Upper lobe of right lung (tissue), 1 donor: ENCODE data around the gene ENAH. TPM values are rescaled to one million over a fixed set of nuclear protein-coding genes. Genes with fewer than 3 reads are reported as not detected.

Experiments
- ATAC-seq: fragments of 200-7000 bp; cut with Tn5 transposase; one replicate; pipeline ENCODE4 v1.9.1; 2020; ENCODE audit warnings: mild to moderate bottlenecking, moderate library complexity
- DNase-seq: peaks from one replicate; pipeline ENCODE4 v3.0.0-alpha.2; 2020
- H3K27ac ChIP-seq: fragments of 200-600 bp; one replicate; pipeline ENCODE4 v1.8.0; 2022
- H3K27me3 ChIP-seq: fragments of 200-600 bp; one replicate; pipeline ENCODE4 v1.8.0; 2022; ENCODE audit warnings: mild to moderate bottlenecking
- H3K36me3 ChIP-seq: fragments of 200-600 bp; one replicate; pipeline ENCODE4 v1.8.0; 2022
- H3K4me1 ChIP-seq: fragments of 200-600 bp; one replicate; pipeline ENCODE4 v1.8.0; 2022
- H3K4me3 ChIP-seq: fragments of 200-600 bp; one replicate; pipeline ENCODE4 v1.8.0; 2022; ENCODE audit warnings: mild to moderate bottlenecking
- H3K9me3 ChIP-seq: fragments of 200-600 bp; one replicate; pipeline ENCODE4 v1.8.0; 2022
- intact Hi-C: fragments of 100-400 bp; cut with DNase I; formaldehyde crosslinking; loops from one replicate; pipeline ENCODE4 v1.11.0; 2022
- total RNA-seq: library from RNA; stranded (reverse); fragmentation: NEBNext Ultra II Directional; extraction: Animal tissue kit (Norgen Biotek cat#: 25700); gene quantifications from one replicate; pipeline ENCODE4 v1.2.1, GENCODE V29; 2021
- TF ChIP-seq, protein P1 (sequence below): fragments of 200-600 bp; IDR thresholded peaks from one replicate; pipeline ENCODE4 v1.8.0; 2022; ENCODE audit warnings: antibody characterized with exemption
- donor health status: DM: no; HTN: yes; CAD: no; lungs with severe emphysema.

The ENAH gene
- total RNA-seq, 1 donor from 2014 or later: 67.4 TPM

DNA sequence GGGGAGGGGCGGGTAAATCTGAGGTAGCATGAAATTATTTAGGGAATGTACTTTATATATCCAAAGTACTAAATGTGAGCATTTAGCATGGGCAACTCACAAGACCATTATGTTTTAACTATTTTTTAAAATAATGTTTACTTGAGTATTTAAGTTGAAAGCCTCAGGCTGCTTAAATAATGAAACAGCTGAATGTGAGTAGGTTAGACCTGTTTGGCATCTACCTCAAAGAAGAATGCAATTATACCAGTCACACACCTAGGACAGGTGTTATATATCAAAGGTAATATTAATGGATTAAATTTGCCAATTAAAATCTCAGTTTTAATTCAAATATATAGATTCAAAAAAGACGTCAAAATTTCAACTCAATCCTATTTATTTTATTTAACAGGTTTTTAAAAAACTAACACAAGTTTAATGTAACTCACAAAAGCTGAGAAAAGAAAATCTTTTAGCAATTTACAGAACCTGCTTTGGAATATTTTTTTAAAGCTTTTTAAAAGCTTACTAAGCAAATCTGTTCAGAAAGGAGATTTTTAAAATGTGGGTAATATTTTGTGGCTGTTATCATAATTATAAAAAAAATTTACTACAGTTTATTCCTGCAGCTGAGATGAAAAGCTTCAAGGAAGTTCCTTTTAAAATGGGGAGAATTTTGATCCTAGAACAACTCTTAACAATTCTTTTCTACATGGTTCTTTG is 120.5 kb downstream of the ENAH start:
- H3K9me3 ChIP-seq: no peaks in the 10 kb centered on the region
- H3K27me3 ChIP-seq: no peaks in the 10 kb centered on the region
- H3K4me3 ChIP-seq: no peak overlapping the region
- DNase-seq (no peak), ATAC-seq (no peak)
- no peak overlapping the region for H3K27ac ChIP-seq
- TF ChIP-seq, protein P1, sequence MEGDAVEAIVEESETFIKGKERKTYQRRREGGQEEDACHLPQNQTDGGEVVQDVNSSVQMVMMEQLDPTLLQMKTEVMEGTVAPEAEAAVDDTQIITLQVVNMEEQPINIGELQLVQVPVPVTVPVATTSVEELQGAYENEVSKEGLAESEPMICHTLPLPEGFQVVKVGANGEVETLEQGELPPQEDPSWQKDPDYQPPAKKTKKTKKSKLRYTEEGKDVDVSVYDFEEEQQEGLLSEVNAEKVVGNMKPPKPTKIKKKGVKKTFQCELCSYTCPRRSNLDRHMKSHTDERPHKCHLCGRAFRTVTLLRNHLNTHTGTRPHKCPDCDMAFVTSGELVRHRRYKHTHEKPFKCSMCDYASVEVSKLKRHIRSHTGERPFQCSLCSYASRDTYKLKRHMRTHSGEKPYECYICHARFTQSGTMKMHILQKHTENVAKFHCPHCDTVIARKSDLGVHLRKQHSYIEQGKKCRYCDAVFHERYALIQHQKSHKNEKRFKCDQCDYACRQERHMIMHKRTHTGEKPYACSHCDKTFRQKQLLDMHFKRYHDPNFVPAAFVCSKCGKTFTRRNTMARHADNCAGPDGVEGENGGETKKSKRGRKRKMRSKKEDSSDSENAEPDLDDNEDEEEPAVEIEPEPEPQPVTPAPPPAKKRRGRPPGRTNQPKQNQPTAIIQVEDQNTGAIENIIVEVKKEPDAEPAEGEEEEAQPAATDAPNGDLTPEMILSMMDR: no peak
- H3K36me3 ChIP-seq: no peaks in the 10 kb centered on the region
- no peaks in the 10 kb centered on the region for H3K4me1 ChIP-seq
- intact Hi-C loops: no loop called here

DNA sequence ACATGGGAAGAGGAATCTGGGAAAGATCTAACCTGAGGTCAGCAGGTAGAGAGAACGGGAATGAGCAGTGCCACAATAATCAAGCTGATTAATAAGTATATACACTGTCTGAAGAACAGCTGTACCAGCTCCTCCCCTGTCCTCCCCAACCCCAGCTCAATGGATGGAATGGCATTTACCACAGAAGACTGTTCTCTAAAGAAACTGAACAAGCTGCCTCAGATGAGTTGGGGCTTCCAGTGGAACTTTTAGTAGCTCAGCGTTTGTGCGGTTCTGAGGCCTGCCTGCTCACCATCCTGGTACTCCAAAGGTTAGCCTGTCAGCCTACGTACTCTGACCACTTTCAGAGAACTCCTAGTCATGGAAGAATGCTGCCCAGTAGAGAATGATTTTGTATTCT is 123.2 kb downstream of the ENAH start:
- TF ChIP-seq, protein P1: no peak
- DNase-seq (no peak), ATAC-seq (no peak)
- H3K4me1 ChIP-seq: no peaks in the 10 kb centered on the region
- H3K9me3 ChIP-seq: no peaks in the 10 kb centered on the region
- H3K36me3 ChIP-seq: no peaks in the 10 kb centered on the region
- H3K27ac ChIP-seq: no peak overlapping the region
- no peaks in the 10 kb centered on the region for H3K27me3 ChIP-seq
- intact Hi-C loops: no loop called here
- no peak overlapping the region for H3K4me3 ChIP-seq

DNA sequence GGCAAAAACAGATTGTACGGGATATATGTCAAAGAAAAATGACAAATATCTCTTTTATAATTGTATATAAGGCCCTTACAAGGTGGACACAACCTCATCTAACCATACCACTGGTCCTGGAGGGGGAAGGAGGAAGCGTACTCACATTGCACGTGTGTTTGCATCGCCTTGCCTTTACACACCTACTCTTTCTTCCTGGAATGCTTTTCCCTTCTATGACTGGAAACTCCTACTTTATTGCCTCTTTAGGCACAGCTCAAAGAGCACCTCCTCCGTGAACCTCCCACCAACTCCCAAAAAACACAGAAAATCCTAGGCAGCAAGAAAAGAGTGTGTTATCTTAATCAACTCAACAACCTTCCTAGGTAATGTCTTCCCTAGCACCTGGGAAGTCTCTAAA is 125.3 kb downstream of the ENAH start:
- intact Hi-C loops: no loop called here
- no peak overlapping the region for H3K27ac ChIP-seq
- no peak for ATAC-seq

DNA sequence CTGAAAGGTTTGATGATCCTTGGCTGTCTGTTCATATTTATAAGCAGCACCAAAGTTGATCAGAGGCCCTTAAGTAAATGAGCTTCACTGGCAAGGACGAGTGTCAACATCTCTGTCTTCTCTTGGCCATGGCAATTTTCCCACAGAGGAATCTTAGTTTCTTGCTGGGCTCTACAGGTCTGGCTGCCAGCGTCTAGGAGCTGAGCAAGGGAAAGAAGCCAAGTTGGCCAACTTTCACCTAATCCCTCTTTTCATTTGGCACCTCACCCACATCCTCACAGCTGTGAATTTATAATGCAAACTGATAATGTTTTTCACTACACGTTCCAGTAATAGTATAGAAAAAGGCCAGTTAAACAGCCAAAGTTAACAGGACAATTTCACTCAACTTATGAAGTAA is 126.0 kb downstream of the ENAH start:
- intact Hi-C loops: no loop called here
- H3K4me3 ChIP-seq: no peak overlapping the region
- H3K27ac ChIP-seq: no peak overlapping the region
- ATAC-seq (no peak), DNase-seq (no peak)
- H3K27me3 ChIP-seq: no peaks in the 10 kb centered on the region
- H3K9me3 ChIP-seq: no peaks in the 10 kb centered on the region
- TF ChIP-seq, protein P1: no peak
- H3K36me3 ChIP-seq: no peaks in the 10 kb centered on the region
- H3K4me1 ChIP-seq: no peaks in the 10 kb centered on the region

More for the DNA sequence above, 125.3 kb downstream of the ENAH start:
- no peak overlapping the region for H3K4me3 ChIP-seq
- TF ChIP-seq, protein P1: no peak
- no peaks in the 10 kb centered on the region for H3K4me1 ChIP-seq
- no peaks in the 10 kb centered on the region for H3K36me3 ChIP-seq
- H3K9me3 ChIP-seq: no peaks in the 10 kb centered on the region
- no peak for DNase-seq
- H3K27me3 ChIP-seq: no peaks in the 10 kb centered on the region

DNA sequence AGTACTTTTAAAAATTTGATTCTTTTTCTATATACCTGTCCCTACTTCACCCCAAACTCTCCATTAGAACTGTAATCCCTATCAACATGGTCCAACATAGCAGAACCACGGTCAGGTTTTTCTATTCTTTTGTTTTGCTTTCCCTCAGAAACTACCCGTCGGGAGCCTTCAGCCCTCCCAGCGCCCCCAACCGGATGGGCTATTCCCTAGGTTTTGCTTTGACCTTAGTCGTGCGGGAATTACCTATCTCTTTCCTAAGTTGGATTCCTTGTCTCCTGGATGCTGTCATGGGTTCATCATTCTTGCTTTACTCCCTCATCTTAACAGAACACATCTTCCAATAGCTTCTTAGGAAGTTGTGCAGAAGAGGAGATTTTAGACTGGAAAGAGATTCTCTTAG is 127.5 kb downstream of the ENAH start:
- DNase-seq (no peak), ATAC-seq (no peak)
- TF ChIP-seq, protein P1: no peak
- no peak overlapping the region for H3K27ac ChIP-seq
- H3K4me3 ChIP-seq: no peak overlapping the region
- H3K9me3 ChIP-seq: no peaks in the 10 kb centered on the region
- H3K4me1 ChIP-seq: no peaks in the 10 kb centered on the region
- H3K36me3 ChIP-seq: no peaks in the 10 kb centered on the region
- H3K27me3 ChIP-seq: no peaks in the 10 kb centered on the region
- intact Hi-C loops: no loop called here

DNA sequence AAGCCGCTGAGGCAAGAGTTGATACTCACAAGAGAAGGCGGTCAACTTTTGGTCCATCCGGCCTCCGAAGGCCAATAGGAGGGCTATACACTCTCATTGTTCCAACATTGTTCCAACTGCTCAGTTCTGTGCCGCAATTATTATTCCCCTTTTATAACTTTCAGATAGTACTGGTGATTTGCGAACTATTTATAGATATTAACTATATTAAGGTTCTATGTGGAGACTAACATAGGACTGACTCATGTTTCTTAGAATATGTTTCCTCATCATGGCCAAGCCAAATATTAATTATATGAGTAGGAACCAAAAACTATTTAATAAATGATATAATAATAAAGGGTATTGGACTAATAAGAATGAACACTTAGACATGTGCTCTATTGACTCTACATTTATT is 128.4 kb downstream of the ENAH start:
- H3K4me3 ChIP-seq: no peak overlapping the region
- no peak overlapping the region for H3K27ac ChIP-seq
- ATAC-seq: no peak
- no peak for DNase-seq
- TF ChIP-seq, protein P1: no peak
- no peaks in the 10 kb centered on the region for H3K9me3 ChIP-seq
- H3K36me3 ChIP-seq: no peaks in the 10 kb centered on the region
- H3K27me3 ChIP-seq: no peaks in the 10 kb centered on the region
- intact Hi-C loops: no loop called here
- no peaks in the 10 kb centered on the region for H3K4me1 ChIP-seq
